ENCODE data around the gene IL11RA.
A peak's percentile ranks its signal among the peaks of the same experiment; 100 is the strongest.
"Not testable (repeated sequence)": the region's sequence is repeated elsewhere in the genome, so short reads cannot be mapped to it uniquely, and the experiment has no call there.

The IL11RA gene

DNA sequence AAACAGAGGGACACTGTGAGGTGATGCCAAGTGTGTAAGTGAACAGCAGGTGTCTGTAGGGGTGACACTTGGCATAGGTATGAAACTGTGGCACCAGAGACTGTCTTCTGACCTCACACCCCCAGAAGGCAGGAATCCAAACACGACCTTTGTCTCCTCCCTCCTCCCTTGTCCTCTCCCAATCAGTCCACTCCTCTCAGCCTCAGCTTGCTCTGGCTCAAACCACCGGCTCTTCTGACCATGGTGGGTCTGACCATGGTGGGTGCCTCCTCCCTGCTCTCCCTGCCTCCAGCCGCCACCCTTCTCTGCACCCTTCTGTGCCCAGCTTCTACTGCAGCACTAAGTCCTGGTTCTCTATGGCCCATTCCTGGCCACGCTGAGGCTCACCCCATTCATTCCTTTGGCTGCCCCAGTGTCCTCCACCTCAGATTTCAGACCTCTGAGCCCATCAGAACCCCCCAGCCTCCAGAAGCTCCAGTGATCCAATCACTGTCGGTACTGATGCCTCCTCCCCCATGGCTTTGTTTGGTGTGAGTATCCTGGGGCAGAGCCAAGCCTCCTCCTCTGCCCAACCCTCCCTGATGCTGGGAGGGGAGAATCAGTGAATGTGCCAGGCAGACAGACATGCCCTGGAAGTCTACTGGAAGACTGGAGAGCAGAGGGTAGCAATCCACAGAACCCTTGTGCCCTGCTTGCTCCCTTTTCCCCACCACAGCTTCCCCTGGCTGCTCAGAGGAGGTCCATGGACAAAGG lies 21.4 kb upstream of the IL11RA start:
- no peak for DNase-seq

DNA sequence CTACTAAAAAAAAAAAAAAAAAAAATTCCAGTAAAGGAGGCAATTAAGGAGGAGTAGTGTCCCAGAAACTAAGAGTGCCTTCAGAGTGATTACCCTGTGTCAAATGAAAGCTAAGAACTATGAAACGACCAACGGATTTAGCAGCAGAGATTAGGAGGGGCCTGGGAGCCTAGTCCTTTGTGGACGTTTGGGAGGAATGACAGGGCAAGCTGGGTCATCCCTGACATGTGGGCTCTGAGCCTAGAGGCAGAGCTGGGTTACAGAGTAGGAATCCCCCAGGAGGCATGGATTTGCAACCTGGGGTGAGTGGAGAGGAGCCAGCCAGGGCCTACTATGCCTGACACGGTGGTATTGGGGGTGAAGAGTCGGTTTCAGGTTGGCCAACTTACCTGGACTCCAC lies 18.8 kb upstream of the IL11RA start:
- DNase-seq = no peak

DNA sequence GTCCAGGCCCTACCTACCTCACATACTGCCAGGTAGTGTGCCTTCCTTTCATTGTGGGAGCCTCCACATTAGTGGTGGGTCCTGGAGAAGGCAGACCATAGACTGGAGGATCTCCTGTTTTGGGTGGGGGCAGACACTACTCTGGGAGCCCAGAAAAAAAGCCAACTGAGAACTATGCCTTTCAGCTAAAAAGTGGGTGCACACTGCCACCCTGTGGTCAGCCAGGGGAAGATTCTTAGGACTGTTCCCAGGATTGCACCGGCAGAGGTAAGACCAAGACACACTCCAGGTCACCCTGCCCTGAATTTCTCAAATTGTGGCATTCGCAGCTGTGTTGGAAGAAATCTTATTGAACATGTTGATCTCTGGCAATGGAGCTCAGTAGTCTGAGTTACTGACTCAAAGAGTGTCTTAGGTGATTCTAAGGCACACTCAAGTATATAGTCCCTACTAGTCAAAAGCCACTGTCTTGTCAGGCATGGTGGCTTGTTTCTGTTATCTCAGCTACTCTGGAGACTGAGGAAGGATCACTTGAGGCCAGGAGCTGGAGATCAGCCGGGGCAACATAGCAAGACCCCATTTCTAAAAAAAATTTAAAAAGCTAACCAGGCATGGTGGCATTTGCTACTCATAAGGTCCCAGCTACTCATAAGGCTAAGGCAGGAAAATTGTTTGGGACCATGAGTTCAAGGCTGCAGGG lies 18.0 kb upstream of the IL11RA start:
- DNase-seq = peak; percentile 78

DNA sequence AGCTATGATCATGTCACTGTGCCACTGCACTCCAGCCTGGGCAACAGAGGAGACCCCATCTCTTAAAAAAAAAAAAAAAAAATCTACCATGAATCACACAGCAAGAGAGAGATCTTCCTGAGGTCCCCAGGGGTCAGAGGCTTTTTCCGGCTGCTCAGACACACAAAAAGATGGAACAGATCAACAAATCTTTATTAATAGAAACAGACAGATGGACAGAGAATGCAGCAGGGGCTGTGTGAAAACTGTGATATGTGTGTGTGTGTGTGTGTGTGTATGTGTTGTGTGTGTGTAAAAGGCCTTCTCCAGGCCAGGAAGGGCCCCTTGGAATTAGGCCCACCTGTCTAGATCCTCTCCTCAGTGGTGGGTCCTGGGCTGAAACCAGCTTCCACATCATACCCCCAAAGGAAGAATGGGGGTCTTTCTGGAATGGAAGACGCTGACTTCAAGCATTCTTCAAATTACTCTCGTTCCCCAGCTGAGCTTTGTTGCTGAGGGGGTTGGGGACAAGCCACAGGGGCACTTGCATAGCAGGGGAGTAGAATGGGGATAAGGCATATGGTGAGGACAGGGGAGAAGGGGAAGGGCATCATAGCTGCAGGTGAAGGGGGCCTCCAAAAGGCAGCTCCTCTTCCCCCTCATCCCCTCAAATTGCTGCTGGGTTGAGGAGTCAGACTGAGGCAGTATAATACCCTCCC lies 17.3 kb upstream of the IL11RA start:
- no peak for DNase-seq

DNA sequence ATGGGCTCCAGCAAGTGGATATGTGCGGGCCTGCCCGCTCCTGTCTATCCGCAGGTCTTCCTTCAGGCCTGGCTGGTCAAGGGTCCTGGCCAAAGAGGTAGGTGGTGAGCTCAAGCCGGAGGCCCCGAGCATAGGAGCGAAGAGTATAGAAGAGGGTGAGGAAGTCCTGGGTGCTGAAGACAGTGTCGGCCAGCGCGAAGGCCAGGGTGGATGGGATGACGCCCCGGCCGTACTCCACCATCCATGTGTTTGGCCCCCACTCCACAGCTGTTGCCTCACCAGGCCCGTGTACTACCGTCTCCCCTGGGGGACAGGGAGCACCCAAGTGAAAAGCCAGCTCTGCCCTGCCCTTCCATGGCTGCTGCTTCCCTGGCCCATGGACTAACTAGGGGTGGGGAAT lies 16.4 kb upstream of the IL11RA start:
- no peak for DNase-seq

DNA sequence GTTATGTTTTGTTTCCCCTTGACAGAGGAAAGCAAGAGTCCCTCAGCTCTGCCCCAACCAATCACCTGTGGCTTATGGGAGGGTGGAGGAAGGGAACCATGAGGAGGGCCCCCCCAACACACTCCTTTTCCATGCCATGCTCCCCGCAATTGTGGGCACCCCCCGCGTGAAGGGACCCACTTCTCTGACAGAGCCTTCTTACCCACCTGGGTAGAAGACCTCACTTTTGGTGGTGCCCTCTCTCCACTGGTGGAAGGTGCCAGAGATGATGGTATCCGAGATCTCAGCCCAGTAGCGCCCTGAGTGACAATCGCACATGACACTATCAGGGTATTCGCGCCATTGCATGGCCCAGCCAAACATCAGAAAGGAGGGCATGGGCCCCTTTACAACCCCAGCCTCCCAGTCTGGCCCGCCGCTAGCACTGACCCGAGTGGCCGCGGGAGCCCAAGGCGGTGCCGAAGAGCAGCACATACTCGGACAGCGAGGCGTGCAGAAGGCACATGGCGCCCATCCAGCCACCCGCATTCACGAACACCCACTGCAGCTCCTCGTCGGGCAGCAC lies 15.1 kb upstream of the IL11RA start:
- peak; percentile 30 for DNase-seq

DNA sequence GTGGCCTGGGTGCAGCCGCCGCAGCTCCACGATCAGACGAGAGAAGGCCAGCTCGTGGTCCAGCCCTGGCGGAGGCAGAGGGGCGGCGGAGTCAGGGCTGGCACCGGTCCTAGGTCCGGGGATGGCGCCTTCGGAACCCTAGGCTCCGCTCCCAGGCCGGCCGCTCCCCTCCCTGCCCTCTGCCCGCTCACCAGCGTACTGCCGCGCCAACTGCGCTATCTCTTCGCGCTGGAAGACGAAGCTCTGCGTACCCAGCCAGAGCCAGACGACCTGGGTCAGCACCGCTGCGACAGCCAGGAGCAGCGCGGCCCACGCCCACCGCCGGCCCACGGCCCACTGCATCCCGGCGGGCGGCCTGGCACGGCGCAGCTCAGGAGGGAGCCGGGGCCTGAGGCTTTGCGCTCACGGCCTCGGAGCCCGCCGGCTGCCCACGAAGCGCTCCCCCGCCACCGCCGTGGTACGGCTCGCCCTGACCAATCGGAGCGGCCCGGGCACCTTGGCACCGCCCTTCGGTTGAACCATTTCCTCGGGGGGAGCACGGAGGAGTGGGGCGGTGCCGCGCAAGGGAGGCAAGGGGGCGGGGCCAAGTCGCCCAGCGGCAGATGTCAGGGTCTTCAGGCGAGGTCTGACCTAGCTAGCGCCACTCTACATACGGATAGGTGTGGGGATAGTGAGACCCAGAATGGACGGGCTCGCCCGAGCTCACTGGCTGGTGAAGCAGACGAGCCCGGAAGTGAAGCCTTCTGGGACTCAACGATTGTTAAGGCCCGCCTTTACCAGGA lies 14.4 kb upstream of the IL11RA start, which contains the start of gene SIGMAR1:
SIGMAR1 (minus strand) TSS at position 432 of the 782 bp plus-strand sequence; CDS start at position 342, 90 bp downstream.
- DNase-seq = peak; percentile 95

DNA sequence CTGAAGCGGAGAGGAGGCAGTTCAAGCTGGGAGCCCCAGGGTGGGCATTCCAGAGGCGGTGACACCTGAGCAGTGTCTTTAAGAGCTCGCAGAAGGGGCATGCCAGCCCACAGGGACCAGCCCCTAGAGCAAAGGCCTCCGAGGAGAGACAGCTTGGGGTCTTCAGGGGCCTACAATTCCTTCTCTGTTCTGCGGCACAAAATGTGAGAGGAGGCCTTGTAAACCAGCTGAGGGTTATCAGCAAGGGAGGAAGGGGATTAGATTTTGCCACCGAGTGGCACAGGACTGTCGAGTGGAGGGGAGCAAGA lies 13.9 kb upstream of the IL11RA start:
- no peak for DNase-seq

DNA sequence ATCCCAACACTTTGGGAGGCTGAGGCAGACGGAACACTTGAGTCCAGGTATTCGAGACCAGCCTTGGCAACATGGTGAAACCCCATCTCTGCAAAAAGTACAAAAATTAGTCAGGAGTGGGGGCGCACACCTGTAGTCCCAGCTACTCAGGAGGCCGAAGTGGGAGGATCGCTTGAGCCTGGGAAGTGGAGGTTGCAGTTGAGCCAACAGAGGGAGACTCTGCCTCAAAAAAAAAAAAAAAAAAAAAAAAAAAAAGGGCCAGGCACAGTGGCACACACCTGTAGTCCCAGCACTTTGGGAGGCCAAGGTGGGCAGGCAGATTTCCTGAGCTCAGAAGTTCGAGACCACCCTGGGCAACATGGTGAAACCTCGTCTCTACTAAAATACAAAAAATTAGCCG lies 12.7 kb upstream of the IL11RA start:
- not testable (repeated sequence) for DNase-seq

DNA sequence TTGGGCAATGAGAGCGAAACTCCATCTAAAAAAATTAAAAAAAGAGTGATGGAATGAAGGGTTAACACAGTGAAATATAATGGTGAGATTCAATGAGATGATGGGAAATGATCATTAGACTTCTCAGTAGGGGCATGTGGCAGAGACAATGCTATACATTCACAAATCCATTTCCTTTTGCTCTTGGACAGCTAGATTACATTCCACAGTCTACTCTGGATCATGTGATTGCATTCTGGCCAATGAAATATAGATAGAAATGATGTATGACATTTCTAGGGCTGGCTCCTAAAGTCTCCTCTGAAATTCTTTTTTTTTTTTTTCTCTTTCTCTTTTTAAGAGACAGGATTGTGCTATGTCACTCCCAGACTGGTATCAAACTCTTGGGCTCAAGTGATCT lies 9.3 kb upstream of the IL11RA start:
- no peak for DNase-seq

DNA sequence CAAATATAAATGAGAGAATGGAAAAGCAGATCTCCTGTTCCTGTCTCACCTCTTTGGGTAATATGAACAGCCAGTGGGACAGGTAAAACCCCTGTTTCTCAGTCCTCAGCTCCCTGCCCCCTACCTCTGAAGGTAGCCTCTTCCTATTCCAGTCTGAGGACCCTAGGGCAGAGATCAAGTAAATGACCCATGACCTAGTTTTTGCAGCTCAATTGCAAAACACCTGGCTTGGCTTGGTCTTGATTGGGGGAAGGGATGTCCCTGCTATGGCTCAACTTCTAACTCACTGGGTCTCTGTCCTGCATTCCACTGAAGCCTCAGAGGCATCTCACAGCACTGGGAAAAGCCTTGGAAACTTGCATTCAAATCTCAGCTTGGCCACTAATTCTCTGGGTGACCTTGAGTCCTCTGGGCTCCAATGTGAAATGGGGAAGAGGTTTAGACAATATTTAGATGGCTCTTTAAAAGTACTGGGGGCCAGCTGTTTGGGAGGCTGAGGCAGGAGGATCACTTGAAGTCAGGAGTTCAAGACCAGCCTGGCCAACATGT lies 7.1 kb upstream of the IL11RA start:
- no peak for DNase-seq

DNA sequence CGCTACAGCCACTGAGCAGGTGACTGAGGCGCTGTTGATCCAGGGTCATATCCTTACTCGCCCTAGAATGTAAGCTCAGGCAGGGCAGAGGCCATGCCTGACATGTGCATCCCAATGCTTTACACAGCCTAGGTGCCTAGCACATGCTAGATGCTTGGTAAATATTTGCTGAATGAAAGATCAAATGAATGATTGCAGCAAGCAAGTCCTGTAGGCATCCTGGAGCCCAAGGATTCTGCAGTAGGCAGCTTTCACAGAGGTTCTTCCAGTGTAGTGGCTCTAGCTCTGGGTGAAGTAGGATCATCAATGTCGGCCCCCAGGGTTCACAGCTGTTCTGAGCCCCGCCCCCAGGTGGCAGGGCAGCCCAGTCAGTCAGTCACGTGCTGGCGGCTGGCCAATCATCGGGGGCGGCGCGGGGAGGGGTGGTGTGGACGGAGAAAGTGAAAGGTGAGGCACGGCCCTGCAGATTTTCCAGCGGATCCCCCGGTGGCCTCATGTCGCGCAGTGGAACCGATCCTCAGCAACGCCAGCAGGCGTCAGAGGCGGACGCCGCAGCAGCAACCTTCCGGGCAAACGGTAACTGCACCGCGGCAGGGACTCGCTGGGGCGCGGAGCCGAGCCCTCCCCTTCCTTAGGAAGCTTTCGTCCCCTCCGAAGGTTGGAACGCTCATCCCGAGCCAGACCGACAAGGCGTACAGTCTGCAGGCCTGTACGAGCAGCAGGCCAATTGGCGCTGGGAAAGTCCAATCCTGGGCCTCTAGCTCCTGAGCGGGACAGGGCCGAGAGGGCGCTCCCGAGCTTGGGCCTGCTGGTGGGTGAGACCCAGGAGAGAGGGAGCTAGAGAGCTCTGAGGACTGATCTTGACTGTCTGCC lies 5.5 kb upstream of the IL11RA start, which contains the start of gene GALT:
GALT (plus strand) TSS at position 465 of the 873 bp plus-strand sequence; CDS start at position 495, 30 bp downstream.
- peak; percentile 96 for DNase-seq

DNA sequence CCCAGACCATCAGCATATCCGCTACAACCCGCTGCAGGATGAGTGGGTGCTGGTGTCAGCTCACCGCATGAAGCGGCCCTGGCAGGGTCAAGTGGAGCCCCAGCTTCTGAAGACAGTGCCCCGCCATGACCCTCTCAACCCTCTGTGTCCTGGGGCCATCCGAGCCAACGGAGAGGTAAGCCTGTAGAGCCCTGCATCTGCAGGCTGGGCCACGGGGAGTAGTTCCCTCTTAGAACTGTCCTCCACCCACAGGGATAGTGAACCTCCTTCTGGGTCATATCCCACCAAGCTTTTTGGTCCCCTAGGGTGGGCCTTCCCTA lies 4.9 kb upstream of the IL11RA start:
- DNase-seq = no peak

DNA sequence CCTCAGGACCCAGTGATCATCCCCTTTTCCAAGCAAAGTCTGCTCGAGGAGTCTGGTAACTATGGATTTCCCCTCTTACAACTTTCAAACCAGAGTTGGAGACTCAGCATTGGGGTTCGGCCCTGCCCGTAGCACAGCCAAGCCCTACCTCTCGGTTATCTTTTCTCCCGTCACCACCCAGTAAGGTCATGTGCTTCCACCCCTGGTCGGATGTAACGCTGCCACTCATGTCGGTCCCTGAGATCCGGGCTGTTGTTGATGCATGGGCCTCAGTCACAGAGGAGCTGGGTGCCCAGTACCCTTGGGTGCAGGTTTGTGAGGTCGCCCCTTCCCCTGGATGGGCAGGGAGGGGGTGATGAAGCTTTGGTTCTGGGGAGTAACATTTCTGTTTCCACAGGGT lies 4.3 kb upstream of the IL11RA start:
- DNase-seq = peak; percentile 35

DNA sequence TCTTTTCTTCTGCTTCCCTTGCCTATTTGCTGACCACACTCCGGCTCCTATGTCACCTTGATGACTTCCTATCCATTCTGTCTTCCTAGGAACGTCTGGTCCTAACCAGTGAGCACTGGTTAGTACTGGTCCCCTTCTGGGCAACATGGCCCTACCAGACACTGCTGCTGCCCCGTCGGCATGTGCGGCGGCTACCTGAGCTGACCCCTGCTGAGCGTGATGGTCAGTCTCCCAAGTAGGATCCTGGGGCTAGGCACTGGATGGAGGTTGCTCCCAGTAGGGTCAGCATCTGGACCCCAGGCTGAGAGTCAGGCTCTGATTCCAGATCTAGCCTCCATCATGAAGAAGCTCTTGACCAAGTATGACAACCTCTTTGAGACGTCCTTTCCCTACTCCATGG lies 3.3 kb upstream of the IL11RA start:
- DNase-seq = no peak

DNA sequence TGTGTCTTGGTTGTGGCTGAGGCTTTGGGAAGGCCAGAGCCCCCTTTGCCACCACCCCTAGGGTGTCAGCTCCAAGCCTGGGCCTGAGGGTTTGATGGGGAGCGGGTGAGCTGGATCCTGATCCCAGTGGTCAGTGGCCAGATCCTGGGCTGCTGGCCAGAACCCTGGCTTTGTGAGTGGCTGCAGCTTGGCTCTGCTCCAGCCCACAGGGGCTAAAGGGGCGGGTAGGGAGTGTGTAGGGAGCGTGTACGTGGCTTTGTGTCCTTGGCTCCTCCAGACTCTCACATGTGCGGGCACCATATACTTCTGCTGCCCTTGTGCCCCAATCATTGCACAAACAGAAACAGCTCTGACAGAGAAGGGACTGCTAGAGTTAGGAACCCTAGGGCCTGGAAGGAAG lies 1.2 kb upstream of the IL11RA start:
- DNase-seq = no peak

DNA sequence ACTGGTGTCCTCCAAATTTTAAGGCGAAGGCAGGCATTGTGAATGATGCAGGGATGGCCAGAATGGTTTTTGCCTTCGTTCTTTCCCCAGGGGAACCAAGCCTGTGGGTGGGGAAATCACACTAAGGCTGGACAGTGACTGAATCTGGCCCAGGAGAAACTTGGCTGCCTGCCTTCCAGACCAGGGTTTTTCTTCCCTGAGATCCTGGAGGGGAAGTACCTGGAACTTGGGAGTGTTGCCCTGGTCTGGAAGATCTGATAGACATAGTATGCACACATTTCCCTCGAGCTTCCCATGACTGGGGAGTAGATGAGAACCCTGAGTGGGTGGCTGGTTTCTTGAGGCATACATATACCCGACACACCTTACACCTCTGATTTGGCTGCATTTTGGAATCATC lies 664 bp upstream of the IL11RA start:
- DNase-seq = no peak

DNA sequence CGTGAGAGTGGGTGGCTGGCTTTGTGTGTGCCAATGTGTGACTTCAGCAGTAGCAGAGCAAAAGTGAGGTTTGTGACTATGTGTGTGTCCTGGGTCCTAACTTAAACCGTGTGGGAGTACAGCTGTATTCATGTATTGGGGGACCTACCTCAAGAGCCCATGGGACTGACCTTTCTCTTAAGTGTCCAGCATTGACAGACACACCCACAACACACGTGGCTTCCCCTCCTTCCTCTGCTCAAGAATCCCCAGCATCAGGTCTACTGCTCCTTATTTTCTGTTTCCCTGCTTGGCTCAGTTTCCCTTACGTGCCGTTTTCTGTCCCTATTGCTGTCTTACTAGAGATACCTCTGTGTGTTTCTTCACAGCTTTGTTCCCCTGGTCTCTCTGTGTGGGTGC lies 616 bp downstream of the IL11RA start:
- DNase-seq = no peak

DNA sequence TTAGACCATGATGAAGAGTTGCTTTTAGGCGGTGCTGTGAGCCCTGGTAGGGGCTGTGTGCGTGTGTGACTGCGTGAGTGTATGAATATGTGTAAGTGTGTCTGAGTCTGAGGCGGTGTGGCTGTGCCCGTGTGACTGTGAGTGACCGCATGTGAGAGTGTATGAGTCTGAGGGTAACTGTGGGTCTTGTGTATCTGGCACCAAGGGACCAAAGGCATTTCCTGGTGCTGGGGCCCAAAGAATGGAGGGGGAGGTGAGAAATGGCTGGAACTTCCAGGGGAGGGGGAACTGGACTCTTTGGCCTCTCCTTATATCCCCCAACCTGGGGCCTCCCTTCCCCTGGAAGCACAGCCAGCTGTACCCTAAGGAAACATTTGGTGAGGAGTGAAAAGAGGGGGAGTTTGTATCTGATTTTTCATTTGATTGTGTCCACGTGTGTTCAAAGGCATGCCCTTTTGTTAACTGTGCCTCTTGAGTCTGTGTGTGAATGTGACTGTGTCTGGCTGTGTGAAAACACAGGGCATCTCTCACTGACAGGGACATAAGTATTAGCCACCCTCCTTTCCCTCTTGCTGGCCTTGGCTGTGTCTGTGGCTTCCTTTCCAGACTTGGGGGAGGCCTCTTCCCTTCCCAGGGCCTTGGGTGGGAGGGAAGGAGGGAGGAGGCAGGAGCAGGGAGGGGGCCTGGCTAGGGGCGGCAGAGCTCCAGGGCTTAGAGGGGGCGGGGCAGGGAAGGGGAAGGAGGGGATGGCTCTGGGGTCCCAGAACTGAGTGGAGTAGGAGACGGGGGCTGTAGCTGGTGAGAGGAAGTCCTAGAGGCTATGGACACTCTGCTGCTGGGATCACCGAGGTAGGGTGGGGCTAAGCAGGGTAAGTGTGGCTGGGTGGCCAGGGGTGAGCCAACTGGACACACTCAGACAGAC lies 1.4 kb downstream of the IL11RA start:
- no peak for DNase-seq

DNA sequence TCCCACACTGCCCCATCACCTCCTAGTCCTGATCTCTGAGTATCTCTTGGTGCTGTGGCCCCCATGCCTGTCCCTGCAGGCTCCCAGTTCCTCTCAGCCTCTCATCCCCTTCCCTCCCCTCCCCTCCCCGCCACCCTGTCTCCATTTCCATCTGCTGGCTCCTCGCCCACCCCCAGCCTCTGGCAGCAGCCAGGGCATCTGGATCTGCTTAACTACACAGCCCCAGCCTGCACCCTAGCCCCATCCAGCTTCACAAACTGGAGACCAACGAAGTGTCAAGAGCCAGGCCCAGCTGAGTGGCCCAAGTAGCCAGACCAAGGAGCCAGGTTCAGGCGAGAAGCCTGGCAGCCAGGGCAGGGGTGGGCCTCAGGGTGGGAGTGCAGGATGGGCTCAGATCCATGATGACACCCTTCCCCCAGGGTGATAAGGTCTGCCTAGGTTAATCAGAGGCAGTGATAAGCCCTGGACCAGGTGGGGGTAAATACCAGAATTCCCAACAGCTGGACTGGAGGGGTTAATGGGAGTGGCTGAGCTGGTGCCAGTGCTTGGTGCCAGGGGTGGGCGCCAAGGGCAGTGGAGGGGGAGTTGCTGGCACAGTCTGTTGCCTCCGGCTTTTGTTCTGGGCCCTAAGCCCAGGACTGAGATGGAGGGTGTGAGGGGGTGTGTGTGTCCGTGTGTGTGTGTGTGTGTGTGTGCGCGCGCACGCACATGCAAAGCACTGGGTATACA lies 2.5 kb downstream of the IL11RA start:
- no peak for DNase-seq
